ENCODE measurements around the gene MIA2.
"Not testable (repeated sequence)": the region's sequence is repeated elsewhere in the genome, so short reads cannot be mapped to it uniquely, and the experiment has no call there.

MIA2 gene

DNA sequence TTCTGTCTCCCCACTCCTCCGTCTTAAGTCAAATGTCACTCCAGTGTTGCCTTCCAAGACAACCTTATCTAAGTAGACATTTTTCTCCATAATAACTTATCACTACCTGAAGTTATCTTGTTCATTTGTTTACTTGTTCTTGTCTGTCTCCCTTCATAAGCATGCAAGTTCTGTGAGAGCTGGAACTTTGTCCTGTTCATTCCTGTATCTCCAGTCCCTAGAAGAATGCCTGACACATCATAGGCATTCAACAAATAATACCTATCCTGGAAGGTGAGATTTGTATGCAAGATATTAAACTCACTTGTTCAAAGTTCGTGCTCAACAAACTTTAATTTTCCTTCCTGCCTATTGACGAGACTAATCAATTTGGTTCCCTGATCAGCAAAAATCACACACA lies 5.7 kb upstream of the MIA2 start:
- in situ Hi-C loops (cut with MboI; ENCODE audit: low pct_unique_long_range_greater_than_20kb, low sequenced_read_pairs, unreplicated experiment) = no loop called here
- TF ChIP-seq, protein P1, sequence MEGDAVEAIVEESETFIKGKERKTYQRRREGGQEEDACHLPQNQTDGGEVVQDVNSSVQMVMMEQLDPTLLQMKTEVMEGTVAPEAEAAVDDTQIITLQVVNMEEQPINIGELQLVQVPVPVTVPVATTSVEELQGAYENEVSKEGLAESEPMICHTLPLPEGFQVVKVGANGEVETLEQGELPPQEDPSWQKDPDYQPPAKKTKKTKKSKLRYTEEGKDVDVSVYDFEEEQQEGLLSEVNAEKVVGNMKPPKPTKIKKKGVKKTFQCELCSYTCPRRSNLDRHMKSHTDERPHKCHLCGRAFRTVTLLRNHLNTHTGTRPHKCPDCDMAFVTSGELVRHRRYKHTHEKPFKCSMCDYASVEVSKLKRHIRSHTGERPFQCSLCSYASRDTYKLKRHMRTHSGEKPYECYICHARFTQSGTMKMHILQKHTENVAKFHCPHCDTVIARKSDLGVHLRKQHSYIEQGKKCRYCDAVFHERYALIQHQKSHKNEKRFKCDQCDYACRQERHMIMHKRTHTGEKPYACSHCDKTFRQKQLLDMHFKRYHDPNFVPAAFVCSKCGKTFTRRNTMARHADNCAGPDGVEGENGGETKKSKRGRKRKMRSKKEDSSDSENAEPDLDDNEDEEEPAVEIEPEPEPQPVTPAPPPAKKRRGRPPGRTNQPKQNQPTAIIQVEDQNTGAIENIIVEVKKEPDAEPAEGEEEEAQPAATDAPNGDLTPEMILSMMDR (IDR thresholded peaks at IDR 0.05; ENCODE audit: extremely low read depth, insufficient read depth, missing control alignments) = no peak
- DNase-seq (ENCODE audit: low spot score) = no peak

DNA sequence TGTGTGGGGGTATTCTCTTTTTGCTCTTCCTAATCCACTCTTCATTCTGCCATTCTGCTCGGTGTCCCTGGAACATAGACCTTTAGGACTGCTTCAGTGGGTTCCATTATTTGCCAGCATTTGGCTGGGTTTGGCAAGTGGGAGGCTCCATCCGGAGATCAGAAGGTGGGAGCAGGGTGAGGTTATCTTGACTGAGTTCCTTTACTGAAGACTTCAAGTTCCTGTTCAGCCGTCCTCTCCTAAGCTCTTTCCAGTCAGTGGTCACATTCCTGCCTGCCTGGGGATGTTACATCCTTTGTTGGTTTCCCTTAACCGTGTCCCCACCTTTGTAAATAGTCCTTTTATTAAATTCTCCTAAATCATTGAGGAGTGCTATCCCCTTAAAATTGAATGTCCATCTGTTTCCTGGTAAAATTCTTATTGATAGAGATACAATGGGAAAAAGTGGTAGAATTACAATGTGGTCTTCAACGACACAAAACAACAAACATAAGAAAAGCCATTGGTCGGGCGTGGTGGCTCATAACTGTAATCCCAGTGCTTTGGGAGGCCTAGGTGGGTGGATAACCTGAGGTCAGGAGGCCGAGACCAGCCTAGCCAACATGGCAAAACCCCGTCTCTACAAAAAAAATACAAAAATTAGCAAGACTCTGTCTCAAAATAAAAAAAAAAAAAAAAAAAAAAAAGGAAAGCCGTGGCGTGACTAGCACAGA lies 5.0 kb upstream of the MIA2 start:
- DNase-seq (ENCODE audit: low spot score) = no peak
- TF ChIP-seq, protein P1 (IDR thresholded peaks at IDR 0.05; ENCODE audit: extremely low read depth, insufficient read depth, missing control alignments) = no peak
- in situ Hi-C loops (cut with MboI; ENCODE audit: low pct_unique_long_range_greater_than_20kb, low sequenced_read_pairs, unreplicated experiment) = no loop called here

DNA sequence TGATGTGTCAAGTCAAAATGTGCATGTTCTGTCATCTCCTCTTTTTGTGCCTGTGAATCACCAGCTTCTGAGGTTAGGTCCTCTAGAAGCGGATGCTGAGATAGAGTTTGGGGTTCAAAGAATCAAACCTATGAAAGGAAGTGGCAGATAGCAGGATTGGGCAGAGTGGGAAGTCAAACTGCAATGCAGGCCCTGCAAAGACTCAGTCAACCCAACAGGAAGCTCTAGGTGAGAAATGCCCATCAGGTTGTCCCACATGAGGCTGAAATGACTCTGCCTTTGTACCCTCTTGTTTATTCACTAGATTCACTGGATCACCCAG lies 4.5 kb upstream of the MIA2 start:
- no peak for DNase-seq (ENCODE audit: low spot score)
- TF ChIP-seq, protein P1 (IDR thresholded peaks at IDR 0.05; ENCODE audit: extremely low read depth, insufficient read depth, missing control alignments) = no peak
- in situ Hi-C loops (cut with MboI; ENCODE audit: low pct_unique_long_range_greater_than_20kb, low sequenced_read_pairs, unreplicated experiment) = no loop called here

- no peak for DNase-seq (ENCODE audit: low spot score)
- TF ChIP-seq, protein P1 (IDR thresholded peaks at IDR 0.05; ENCODE audit: extremely low read depth, insufficient read depth, missing control alignments) = no peak
- in situ Hi-C loops (cut with MboI; ENCODE audit: low pct_unique_long_range_greater_than_20kb, low sequenced_read_pairs, unreplicated experiment) = no loop called here
Measured at GRCh38 chr14:39229601-39230110, 4.1 kb upstream of the MIA2 start.

DNA sequence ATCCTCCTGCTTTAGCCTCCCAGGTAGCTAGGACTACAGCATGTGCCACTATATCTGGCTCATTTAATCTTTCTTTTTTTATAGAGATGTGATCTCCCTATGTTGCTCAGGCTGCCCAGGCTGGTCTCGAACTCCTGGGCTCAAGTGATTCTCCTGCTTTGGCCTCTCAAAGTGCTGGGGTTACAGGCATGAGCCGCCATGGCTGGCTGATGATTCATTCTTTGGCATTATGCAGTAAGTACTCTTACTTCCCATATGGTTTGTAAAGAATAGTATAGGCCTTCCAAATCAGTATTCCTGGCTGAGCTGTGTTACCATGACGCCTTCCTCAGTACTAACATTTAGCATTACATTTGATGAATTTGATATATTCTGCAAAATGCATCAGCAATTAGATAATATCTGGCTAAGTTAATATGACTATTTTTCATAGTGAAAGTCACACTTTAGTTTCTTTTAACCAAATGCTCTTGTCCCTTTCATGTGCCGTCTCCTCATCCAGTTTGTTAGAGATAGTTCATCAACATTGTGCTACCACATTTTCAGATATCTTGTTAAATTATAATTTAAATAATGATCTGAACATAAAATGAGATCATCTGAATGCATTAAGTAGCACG lies 3.2 kb upstream of the MIA2 start:
- in situ Hi-C loops (cut with MboI; ENCODE audit: low pct_unique_long_range_greater_than_20kb, low sequenced_read_pairs, unreplicated experiment) = no loop called here
- DNase-seq (ENCODE audit: low spot score) = no peak
- TF ChIP-seq, protein P1 (IDR thresholded peaks at IDR 0.05; ENCODE audit: extremely low read depth, insufficient read depth, missing control alignments) = no peak

GRCh38 chr14:39231751-39232553 lies 1.8 kb upstream of the MIA2 start:
- in situ Hi-C loops (cut with MboI; ENCODE audit: low pct_unique_long_range_greater_than_20kb, low sequenced_read_pairs, unreplicated experiment) = not testable (repeated sequence)
- peak; percentile 46 for DNase-seq (ENCODE audit: low spot score)
- TF ChIP-seq, protein P1 (IDR thresholded peaks at IDR 0.05; ENCODE audit: extremely low read depth, insufficient read depth, missing control alignments) = peak; percentile 46
